GM11168 (cell line): ENCODE data around the gene RNPS1.
"Not testable (repeated sequence)": the region's sequence is repeated elsewhere in the genome, so short reads cannot be mapped to it uniquely, and the experiment has no call there.

Experiments used
- in situ Hi-C: fragments of 300-500 bp; cut with MboI; formaldehyde crosslinking; loops from one replicate; pipeline ENCODE4 v1.12.0; 2022; ENCODE audit warnings: low sequenced_read_pairs; ENCODE audit not compliant: unreplicated experiment

RNPS1 gene

GRCh38 chr16:2258530-2258929 is 9.4 kb downstream of the RNPS1 start:
- in situ Hi-C loops, result not testable (repeated sequence)

- in situ Hi-C loops, result no loop called here
Observed at GRCh38 chr16:2257726-2258125, 10.2 kb downstream of the RNPS1 start.

- in situ Hi-C loops, result no loop called here
Observed at GRCh38 chr16:2256531-2257140, 11.3 kb downstream of the RNPS1 start.

GRCh38 chr16:2253293-2253692 is 14.6 kb downstream of the RNPS1 start:
- in situ Hi-C loops, result no loop called here

- in situ Hi-C loops, result no loop called here
Observed at GRCh38 chr16:2252806-2253148, 15.1 kb downstream of the RNPS1 start.

- in situ Hi-C loops, result no loop called here
Observed at GRCh38 chr16:2251296-2252111, 16.4 kb downstream of the RNPS1 start, which contains the start of gene ECI1. TSS of gene ECI1 (minus strand) at chr16:2251587. CDS start at chr16:2251566, 21 bp downstream.

GRCh38 chr16:2250652-2251295 is 17.2 kb downstream of the RNPS1 start:
- in situ Hi-C loops, result no loop called here

GRCh38 chr16:2246301-2246885 is 21.5 kb downstream of the RNPS1 start:
- in situ Hi-C loops, result no loop called here

- in situ Hi-C loops, result no loop called here
Observed at GRCh38 chr16:2244926-2245795, 22.8 kb downstream of the RNPS1 start.

- in situ Hi-C loops, result no loop called here
Observed at GRCh38 chr16:2244301-2244700, 23.6 kb downstream of the RNPS1 start.

GRCh38 chr16:2243781-2244180 is 24.1 kb downstream of the RNPS1 start:
- in situ Hi-C loops, result no loop called here

GRCh38 chr16:2243031-2243528 is 24.8 kb downstream of the RNPS1 start:
- in situ Hi-C loops, result no loop called here

- in situ Hi-C loops, result no loop called here
Observed at GRCh38 chr16:2242598-2242997, 25.3 kb downstream of the RNPS1 start.

GRCh38 chr16:2240331-2240730 is 27.6 kb downstream of the RNPS1 start:
- in situ Hi-C loops, result not testable (repeated sequence)

- in situ Hi-C loops, result no loop called here
Observed at GRCh38 chr16:2238838-2239675, 28.9 kb downstream of the RNPS1 start.

GRCh38 chr16:2238150-2238837 is 29.6 kb downstream of the RNPS1 start:
- in situ Hi-C loops, result no loop called here

- in situ Hi-C loops, result no loop called here
Observed at GRCh38 chr16:2237493-2238149, 30.3 kb downstream of the RNPS1 start.

GRCh38 chr16:2237102-2237482 is 30.8 kb downstream of the RNPS1 start:
- in situ Hi-C loops, result no loop called here
